ENCODE results near the gene DNAH17. TPM values are rescaled to one million over a fixed set of nuclear protein-coding genes. Genes with fewer than 3 reads are reported as not detected.

Gene DNAH17
- polyA plus RNA-seq, 1 of the 3 experiments (the other 2 are of a cell fraction): not detected

DNA sequence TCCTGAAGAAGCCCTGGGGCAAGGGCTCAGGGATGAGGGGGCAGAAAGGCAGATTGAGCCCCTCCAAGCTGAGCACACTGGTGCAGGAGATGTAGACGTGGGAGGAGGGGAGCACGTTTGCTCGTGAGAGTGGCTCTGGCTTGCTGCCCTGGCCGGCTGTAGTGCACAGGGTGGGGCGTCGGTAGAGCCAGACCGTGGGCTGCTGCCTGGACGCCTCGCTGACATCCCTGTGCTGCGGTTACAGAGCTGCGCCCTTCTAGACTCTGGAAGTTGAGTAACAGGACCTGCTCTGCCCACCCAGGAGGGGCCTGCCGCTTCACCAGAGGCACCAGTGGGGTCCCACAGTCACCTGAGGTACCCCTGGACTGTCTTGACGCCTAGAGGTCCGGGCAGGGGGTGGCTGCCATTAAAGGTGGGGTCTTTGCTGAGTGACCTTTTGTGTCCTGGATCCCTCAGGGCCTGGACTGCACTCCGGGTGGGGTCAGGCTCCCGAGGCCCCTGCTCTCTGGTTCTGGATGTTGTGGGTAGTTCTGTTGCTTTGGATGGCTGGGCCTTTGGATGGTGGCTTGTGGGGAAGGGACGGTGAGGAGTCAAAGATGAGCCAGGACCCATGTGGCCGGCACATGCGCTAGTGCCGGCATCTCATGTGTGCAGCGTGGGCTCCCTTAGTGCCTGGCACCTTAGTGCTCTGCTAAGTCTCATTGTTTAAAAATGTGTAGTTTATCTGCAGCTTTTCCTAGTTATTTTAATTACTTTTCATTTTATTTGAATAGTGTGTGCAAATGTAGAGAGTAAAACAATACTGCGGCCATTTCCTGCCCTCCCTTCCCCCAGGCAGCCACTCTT, 157.0 kb downstream of the DNAH17 start:
- Histone ChIP-seq H3K9ac (no peak overlapping the region), H2AFZ (ENCODE audit: low read depth) (no peak overlapping the region), H3K27me3 (ENCODE audit: insufficient read depth) (no peaks in the 10 kb centered on the region), H4K20me1 (ENCODE audit: insufficient read depth) (peaks cover 11% of the 10 kb centered on the region; the same call in 1 of the 2 replicates), H3K4me2 (no peak overlapping the region), H3F3A (replicated peaks; ENCODE audit: insufficient read depth) (peaks cover 3% of the 10 kb centered on the region), H3K4me1 (ENCODE audit: control insufficient read depth in 1 of 2, insufficient read depth in 2 of 2, low read depth in 1 of 2, low read length in 1 of 2) (no peaks in the 10 kb centered on the region; a peak in 1 of 4 replicates), H3K79me2 (ENCODE audit: insufficient read depth) (peaks cover 14% of the 10 kb centered on the region; the same call in 1 of the 2 replicates), H3K9me3 (no peaks in the 10 kb centered on the region), H3K9me2 (no peaks in the 10 kb centered on the region), H3K27ac (ENCODE audit: low read depth in 2 of 2, low read length in 1 of 2) (no peak overlapping the region), H3K4me3 (ENCODE audit: low read depth in 2 of 2, low read length in 1 of 2) (no peak overlapping the region), H3K36me3 (replicated peaks in 1 of 2; ENCODE audit: control insufficient read depth in 1 of 2, insufficient read depth in 2 of 2, low read length in 1 of 2) (peaks cover 33 to 76% of the 10 kb centered on the region in 2 experiments)
- 92% methylated on average over 20 of the region's 22 CpGs for WGBS (ENCODE audit: low lambda C conversion rate)
- ChIA-PET POLR2A (no interaction called here), CTCF (interaction anchor here (0.7 to 12.2 kb wide), 16 partner anchors 13 to 289 kb away, joined by 3 to 327 read pairs (median 18); partner anchors contain the start of genes PGS1 and SOCS3)
- DNase-seq: no peak
- TF ChIP-seq EZH2phosphoT487 (IDR thresholded peaks at IDR 0.05; ENCODE audit: borderline replicate concordance, low read depth): no peak
- TF ChIP-seq TCF12 (IDR thresholded peaks at IDR 0.05): no peak
- TF ChIP-seq, protein P1, sequence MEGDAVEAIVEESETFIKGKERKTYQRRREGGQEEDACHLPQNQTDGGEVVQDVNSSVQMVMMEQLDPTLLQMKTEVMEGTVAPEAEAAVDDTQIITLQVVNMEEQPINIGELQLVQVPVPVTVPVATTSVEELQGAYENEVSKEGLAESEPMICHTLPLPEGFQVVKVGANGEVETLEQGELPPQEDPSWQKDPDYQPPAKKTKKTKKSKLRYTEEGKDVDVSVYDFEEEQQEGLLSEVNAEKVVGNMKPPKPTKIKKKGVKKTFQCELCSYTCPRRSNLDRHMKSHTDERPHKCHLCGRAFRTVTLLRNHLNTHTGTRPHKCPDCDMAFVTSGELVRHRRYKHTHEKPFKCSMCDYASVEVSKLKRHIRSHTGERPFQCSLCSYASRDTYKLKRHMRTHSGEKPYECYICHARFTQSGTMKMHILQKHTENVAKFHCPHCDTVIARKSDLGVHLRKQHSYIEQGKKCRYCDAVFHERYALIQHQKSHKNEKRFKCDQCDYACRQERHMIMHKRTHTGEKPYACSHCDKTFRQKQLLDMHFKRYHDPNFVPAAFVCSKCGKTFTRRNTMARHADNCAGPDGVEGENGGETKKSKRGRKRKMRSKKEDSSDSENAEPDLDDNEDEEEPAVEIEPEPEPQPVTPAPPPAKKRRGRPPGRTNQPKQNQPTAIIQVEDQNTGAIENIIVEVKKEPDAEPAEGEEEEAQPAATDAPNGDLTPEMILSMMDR (IDR thresholded peaks at IDR 0.05): no peak

DNA sequence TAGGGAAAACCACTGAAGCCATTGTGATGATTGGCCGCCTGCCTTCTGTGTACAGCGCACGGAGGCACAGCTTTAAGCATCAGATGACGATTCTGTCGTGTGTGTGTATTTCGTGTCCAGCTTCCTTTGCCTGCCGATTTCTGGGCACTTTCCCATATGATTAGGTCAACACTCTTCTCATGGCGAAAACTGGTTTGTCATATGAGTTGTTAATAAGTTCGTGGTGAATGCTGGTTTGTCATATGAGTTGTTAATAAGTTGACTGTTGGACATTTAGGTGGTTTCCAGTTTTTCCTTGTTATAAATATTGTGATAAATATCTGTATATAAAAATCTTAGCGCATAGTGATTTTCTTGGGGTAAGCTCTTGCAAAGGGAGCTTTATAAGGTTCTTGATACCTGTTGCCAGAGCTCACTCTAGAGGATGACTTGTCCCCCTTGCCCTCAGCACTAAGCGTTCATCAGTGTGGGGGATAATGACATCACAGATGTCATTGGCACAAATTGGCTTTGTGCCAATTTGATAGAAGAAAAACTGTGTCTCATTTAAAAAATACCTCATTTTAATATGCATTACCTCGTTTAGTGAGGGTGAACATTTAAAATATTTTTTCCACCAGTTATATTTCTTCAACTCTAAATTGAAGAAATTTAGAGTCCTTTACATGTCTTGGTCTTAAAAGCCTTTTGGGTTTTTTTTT, 158.7 kb downstream of the DNAH17 start:
- ChIA-PET POLR2A (no interaction called here), CTCF (interaction anchor here (1.0 to 12.2 kb wide), 7 partner anchors 8 to 167 kb away, joined by 3 to 327 read pairs (median 5); partner anchors contain the start of gene SOCS3)
- H3K4me2 ChIP-seq: no peak overlapping the region
- WGBS (ENCODE audit: low lambda C conversion rate): 81% methylated on average over 12 of the region's 12 CpGs
- H3K9me2 ChIP-seq: no peaks in the 10 kb centered on the region
- no peak overlapping the region for H2AFZ ChIP-seq (ENCODE audit: low read depth)
- H3K9ac ChIP-seq: no peak overlapping the region
- no peaks in the 10 kb centered on the region for H3K27me3 ChIP-seq (ENCODE audit: insufficient read depth)
- H3F3A ChIP-seq (replicated peaks; ENCODE audit: insufficient read depth): peaks cover 3% of the 10 kb centered on the region
- DNase-seq: peak; percentile 64
- no peaks in the 10 kb centered on the region for H3K9me3 ChIP-seq
- no peaks in the 10 kb centered on the region; a peak in 1 of 4 replicates for H3K4me1 ChIP-seq (ENCODE audit: control insufficient read depth in 1 of 2, insufficient read depth in 2 of 2, low read depth in 1 of 2, low read length in 1 of 2)
- H3K36me3 ChIP-seq (replicated peaks in 1 of 2; ENCODE audit: control insufficient read depth in 1 of 2, insufficient read depth in 2 of 2, low read length in 1 of 2): peaks cover 19 to 64% of the 10 kb centered on the region in 2 experiments
- no peak overlapping the region for H3K4me3 ChIP-seq (ENCODE audit: low read depth in 2 of 2, low read length in 1 of 2)
- H3K79me2 ChIP-seq (ENCODE audit: insufficient read depth): peaks cover 21% of the 10 kb centered on the region; the same call in 1 of the 2 replicates
- TF ChIP-seq TAF1 (IDR thresholded peaks at IDR 0.05; ENCODE audit: borderline replicate concordance, low read depth, low read length) (no peak), MEF2A (IDR thresholded peaks at IDR 0.05; ENCODE audit: borderline replicate concordance, low read depth) (no peak), NFIC (IDR thresholded peaks at IDR 0.05; ENCODE audit: borderline replicate concordance) (peak; percentile 69), TEAD4 (IDR thresholded peaks at IDR 0.05; ENCODE audit: borderline replicate concordance, insufficient read depth) (no peak), EZH2phosphoT487 (IDR thresholded peaks at IDR 0.05; ENCODE audit: borderline replicate concordance, low read depth) (no peak)
- TF ChIP-seq, protein P1 (IDR thresholded peaks at IDR 0.05): no peak
- H3K27ac ChIP-seq (ENCODE audit: low read depth in 2 of 2, low read length in 1 of 2): no peak overlapping the region
- H4K20me1 ChIP-seq (ENCODE audit: insufficient read depth): peaks cover 25% of the 10 kb centered on the region

All from SK-N-SH (cell line).